HepG2 (cell line): Measurements from ENCODE around the gene SYNGR4. TPM values are rescaled to one million over a fixed set of nuclear protein-coding genes. Genes with fewer than 3 reads are reported as not detected.

Experiments used
- FOXC1 ChIP-seq: sonication (generic); formaldehyde crosslinking; IDR thresholded peaks from 2 replicates; pipeline ENCODE4 v1.8.0; 2022; ENCODE audit warnings: mild to moderate bottlenecking, missing genetic modification reagents, borderline replicate concordance
- IRF9 ChIP-seq: sonication (generic); formaldehyde crosslinking; IDR thresholded peaks from 2 replicates; pipeline ENCODE4 v1.8.0; 2022; ENCODE audit warnings: missing genetic modification reagents, mild to moderate bottlenecking, borderline replicate concordance
- KDM6A ChIP-seq: IDR thresholded peaks from 2 replicates; pipeline ENCODE4 v1.6.1; 2016; ENCODE audit warnings: low read depth
- KMT2B ChIP-seq: IDR thresholded peaks from 2 replicates; pipeline ENCODE4 v1.6.1; 2016; ENCODE audit warnings: missing genetic modification reagents, missing compliant biosample characterization
- XBP1 ChIP-seq: sonication (generic); formaldehyde crosslinking; IDR thresholded peaks from 2 replicates; pipeline ENCODE4 v1.5.0; 2020; ENCODE audit warnings: missing genetic modification reagents
- ZFP91 ChIP-seq: sonication (generic); formaldehyde crosslinking; IDR thresholded peaks from 2 replicates; pipeline ENCODE4 v1.9.0; 2022; ENCODE audit warnings: missing genetic modification reagents, mild to moderate bottlenecking, borderline replicate concordance
- ZNF331 ChIP-seq: sonication (generic); formaldehyde crosslinking; IDR thresholded peaks from 2 replicates; pipeline ENCODE4 v1.4.0; 2020; ENCODE audit warnings: missing genetic modification reagents
- ZNF362 ChIP-seq: sonication (generic); formaldehyde crosslinking; IDR thresholded peaks from 2 replicates; pipeline ENCODE4 v1.4.0; 2020; ENCODE audit warnings: missing genetic modification reagents, mild to moderate bottlenecking, borderline replicate concordance
- ZNF761 ChIP-seq: sonication (generic); formaldehyde crosslinking; conservative IDR thresholded peaks from 2 replicates; pipeline ENCODE4 v1.4.0; 2020; ENCODE audit warnings: mild to moderate bottlenecking, missing genetic modification reagents
- polyA plus RNA-seq, 8 experiments: library from polyadenylated mRNA; depleted of rRNA in 3 of 8; stranded (reverse) in 7 of 8; unstranded in 1 of 8; fragments of >200 nt; fragmentation: Illumina TruSeq in 4 of 8; extraction: Trizol in 4 of 8; gene quantifications; 2 replicates each; pipeline versions ENCODE4 v1.2.1 to v1.2.3, GENCODE V29; 2011 to 2016; ENCODE audit warnings: low read depth in 4 of 8, missing spikeins in 1 of 8, mixed read lengths in 1 of 8; ENCODE audit not compliant: insufficient read depth in 1 of 8
- total RNA-seq, 5 experiments: library from RNA; depleted of rRNA; stranded (reverse); fragments of >200 nt; fragmentation: Illumina TruSeq; extraction: Trizol; gene quantifications; 2 replicates each; pipeline ENCODE4 v1.2.3, GENCODE V29; 2016; ENCODE audit warnings: low read depth in 1 of 5
- TF ChIP-seq, protein P1 (sequence below): sonication (generic); formaldehyde crosslinking; IDR thresholded peaks from 2 replicates; pipeline ENCODE4 v1.4.0; 2020; ENCODE audit warnings: mild to moderate bottlenecking, missing genetic modification reagents
- TF ChIP-seq, protein P2 (sequence below): IDR thresholded peaks from 2 replicates; pipeline ENCODE4 v1.6.1; 2016
- TF ChIP-seq, protein P3 (sequence below): sonication (generic); formaldehyde crosslinking; IDR thresholded peaks from 2 replicates; pipeline ENCODE4 v1.5.0; 2020; ENCODE audit warnings: missing genetic modification reagents
- TF ChIP-seq, protein P4 (sequence below): sonication (generic); formaldehyde crosslinking; conservative IDR thresholded peaks from 2 replicates; pipeline ENCODE4 v1.4.0; 2020; ENCODE audit warnings: missing genetic modification reagents
- TF ChIP-seq, protein P5 (sequence below): sonication (generic); formaldehyde crosslinking; IDR thresholded peaks from 2 replicates; pipeline ENCODE4 v1.5.1; 2020; ENCODE audit warnings: missing genetic modification reagents, mild to moderate bottlenecking, borderline replicate concordance

SYNGR4 gene
- total and polyA plus RNA-seq, 2 of the 13 experiments (the other 11 are each of a cell fraction or from before 2014, with no cell fraction given): not detected

DNA sequence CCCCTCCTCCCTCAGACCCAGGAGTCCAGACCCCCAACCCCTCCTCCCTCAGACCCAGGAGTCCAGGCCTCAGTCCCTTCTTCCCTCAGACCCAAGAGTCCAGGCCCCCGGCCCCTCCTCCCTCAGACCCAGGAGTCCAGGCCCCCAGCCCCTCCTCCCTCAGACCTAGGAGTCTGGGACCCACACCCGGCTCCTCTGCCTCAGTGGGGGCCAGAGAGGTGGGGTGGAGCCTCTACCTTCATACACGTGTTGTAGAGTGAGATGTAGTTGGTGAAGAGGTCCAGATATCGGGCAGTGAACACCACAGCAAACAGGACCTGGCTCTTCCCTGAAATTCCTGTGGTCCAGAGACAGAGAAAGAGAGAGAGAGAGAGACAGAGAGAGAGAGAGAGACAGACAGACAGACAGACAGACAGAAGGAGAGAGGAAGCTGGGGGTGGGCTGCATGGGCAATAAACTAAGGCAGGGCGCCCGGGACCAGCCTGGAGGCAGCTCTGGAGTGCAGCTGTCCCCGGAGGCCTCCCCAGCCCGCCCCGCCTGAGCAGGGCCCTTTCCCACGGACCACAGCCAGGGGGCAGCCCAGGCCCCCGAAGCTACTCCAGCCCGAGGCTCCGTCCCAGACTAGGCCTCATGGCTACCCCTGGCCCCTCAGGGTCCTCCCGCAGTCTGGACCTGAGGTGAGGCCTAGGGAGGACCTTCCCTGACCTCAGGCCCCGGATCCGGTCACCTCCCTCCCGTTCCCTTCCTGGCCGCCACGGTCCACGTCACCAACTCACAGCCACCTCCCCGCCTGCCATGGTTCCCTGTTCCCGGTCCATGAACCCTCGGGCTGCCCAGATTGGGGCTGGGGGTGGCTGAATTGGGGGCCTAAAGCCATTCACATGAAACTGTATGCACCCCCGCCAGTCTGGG lies 26.3 kb downstream of the SYNGR4 start (continued):
- TF ChIP-seq, protein P1, sequence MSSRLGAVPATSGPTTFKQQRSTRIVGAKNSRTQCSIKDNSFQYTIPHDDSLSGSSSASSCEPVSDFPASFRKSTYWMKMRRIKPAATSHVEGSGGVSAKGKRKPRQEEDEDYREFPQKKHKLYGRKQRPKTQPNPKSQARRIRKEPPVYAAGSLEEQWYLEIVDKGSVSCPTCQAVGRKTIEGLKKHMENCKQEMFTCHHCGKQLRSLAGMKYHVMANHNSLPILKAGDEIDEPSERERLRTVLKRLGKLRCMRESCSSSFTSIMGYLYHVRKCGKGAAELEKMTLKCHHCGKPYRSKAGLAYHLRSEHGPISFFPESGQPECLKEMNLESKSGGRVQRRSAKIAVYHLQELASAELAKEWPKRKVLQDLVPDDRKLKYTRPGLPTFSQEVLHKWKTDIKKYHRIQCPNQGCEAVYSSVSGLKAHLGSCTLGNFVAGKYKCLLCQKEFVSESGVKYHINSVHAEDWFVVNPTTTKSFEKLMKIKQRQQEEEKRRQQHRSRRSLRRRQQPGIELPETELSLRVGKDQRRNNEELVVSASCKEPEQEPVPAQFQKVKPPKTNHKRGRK: no peak
- peak; percentile 77 for TF ChIP-seq ZFP91
- TF ChIP-seq IRF9: peak; percentile 67; the same call in 1 of the 2 replicates
- peak; percentile 31; the same call in 1 of the 2 replicates for TF ChIP-seq FOXC1 (CRISPR knock-in tag)
- TF ChIP-seq ZNF761 (CRISPR knock-in tag): 0 out of 2 replicates have a peak, but pooled peaks have one; percentile 72
- no peak; the same call in 1 of the 2 replicates for TF ChIP-seq XBP1 (CRISPR knock-in tag)
- TF ChIP-seq ZNF362 (CRISPR knock-in tag): peak; percentile 42; the same call in 1 of the 2 replicates
- TF ChIP-seq KDM6A: no peak
- TF ChIP-seq ZNF331: peak; percentile 46; the same call in 1 of the 2 replicates
- TF ChIP-seq, protein P2, sequence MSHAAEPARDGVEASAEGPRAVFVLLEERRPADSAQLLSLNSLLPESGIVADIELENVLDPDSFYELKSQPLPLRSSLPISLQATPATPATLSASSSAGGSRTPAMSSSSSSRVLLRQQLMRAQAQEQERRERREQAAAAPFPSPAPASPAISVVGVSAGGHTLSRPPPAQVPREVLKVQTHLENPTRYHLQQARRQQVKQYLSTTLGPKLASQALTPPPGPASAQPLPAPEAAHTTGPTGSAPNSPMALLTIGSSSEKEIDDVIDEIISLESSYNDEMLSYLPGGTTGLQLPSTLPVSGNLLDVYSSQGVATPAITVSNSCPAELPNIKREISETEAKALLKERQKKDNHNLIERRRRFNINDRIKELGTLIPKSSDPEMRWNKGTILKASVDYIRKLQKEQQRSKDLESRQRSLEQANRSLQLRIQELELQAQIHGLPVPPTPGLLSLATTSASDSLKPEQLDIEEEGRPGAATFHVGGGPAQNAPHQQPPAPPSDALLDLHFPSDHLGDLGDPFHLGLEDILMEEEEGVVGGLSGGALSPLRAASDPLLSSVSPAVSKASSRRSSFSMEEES (CRISPR knock-in tag): no peak
- TF ChIP-seq KMT2B (CRISPR knock-in tag): no peak
- TF ChIP-seq, protein P3, sequence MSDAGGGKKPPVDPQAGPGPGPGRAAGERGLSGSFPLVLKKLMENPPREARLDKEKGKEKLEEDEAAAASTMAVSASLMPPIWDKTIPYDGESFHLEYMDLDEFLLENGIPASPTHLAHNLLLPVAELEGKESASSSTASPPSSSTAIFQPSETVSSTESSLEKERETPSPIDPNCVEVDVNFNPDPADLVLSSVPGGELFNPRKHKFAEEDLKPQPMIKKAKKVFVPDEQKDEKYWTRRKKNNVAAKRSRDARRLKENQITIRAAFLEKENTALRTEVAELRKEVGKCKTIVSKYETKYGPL (CRISPR knock-in tag): peak; percentile 85
- TF ChIP-seq, protein P4, sequence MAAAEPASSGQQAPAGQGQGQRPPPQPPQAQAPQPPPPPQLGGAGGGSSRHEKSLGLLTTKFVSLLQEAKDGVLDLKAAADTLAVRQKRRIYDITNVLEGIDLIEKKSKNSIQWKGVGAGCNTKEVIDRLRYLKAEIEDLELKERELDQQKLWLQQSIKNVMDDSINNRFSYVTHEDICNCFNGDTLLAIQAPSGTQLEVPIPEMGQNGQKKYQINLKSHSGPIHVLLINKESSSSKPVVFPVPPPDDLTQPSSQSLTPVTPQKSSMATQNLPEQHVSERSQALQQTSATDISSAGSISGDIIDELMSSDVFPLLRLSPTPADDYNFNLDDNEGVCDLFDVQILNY (CRISPR knock-in tag): no peak
- TF ChIP-seq, protein P5, sequence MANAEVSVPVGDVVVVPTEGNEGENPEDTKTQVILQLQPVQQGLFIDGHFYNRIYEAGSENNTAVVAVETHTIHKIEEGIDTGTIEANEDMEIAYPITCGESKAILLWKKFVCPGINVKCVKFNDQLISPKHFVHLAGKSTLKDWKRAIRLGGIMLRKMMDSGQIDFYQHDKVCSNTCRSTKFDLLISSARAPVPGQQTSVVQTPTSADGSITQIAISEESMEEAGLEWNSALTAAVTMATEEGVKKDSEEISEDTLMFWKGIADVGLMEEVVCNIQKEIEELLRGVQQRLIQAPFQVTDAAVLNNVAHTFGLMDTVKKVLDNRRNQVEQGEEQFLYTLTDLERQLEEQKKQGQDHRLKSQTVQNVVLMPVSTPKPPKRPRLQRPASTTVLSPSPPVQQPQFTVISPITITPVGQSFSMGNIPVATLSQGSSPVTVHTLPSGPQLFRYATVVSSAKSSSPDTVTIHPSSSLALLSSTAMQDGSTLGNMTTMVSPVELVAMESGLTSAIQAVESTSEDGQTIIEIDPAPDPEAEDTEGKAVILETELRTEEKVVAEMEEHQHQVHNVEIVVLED (CRISPR knock-in tag): peak; percentile 21; the same call in 1 of the 2 replicates
